Left forelimb (tissue), 1 donor: ENCODE measurements around the gene ASTN2.

ENCODE experiments used
- DNase-seq: peaks from one replicate; pipeline ENCODE4 v3.0.0-alpha.2; 2018; ENCODE audit warnings: low spot score

The ASTN2 gene

DNA sequence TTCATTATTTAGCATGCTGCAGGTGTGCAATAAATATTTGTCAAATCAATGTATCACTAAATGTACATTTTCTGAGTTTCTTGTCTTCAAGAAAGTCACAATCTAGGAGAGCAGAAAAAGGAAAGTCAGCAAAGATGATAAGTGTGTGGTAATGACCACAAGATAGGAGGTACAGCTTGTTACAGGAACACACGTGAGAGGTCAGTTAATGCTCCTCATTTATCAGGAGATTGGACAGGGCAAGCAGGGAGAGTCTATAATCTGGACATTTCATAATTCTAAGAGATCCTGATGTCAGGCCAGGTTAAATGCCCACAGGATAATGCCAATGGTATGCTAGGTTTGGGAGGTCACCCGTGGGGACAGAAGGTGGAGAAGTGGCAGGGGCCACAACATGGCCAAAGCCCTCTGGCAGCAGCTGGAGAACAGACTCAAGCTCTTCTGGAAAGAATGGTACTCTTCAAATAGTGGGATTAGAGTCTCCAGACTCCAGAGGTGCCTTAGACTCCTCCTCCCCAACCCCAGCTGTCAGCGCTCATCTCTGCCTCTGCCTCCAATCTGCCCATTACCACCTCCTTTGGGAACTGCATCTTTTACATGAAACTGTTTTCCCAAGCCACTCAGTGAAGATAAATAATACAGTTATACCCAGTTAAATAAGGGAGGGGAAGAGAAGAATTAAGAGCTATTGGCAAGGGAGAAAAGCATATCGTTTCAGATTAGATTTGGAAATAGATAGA lies 114.3 kb downstream of the ASTN2 start:
- no peak for DNase-seq

DNA sequence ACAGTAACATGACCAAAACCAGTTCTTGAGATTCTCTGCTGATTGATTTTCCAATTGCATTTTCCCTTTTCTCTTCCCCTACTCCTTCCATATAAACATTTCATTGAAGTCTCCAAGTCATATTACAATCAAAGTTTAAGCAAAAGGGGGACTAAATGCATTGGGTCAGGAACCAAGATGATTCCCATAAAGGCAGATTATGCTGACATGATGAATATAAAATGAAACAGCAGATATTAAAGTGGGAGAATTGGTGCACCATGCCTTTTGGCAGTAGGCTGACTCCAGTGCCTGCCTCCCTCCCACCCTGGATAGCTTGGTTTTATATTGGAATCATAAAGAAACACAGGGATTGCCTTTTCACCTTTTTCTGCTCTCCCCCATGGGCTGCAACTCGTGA lies 118.4 kb downstream of the ASTN2 start:
- DNase-seq, result no peak

DNA sequence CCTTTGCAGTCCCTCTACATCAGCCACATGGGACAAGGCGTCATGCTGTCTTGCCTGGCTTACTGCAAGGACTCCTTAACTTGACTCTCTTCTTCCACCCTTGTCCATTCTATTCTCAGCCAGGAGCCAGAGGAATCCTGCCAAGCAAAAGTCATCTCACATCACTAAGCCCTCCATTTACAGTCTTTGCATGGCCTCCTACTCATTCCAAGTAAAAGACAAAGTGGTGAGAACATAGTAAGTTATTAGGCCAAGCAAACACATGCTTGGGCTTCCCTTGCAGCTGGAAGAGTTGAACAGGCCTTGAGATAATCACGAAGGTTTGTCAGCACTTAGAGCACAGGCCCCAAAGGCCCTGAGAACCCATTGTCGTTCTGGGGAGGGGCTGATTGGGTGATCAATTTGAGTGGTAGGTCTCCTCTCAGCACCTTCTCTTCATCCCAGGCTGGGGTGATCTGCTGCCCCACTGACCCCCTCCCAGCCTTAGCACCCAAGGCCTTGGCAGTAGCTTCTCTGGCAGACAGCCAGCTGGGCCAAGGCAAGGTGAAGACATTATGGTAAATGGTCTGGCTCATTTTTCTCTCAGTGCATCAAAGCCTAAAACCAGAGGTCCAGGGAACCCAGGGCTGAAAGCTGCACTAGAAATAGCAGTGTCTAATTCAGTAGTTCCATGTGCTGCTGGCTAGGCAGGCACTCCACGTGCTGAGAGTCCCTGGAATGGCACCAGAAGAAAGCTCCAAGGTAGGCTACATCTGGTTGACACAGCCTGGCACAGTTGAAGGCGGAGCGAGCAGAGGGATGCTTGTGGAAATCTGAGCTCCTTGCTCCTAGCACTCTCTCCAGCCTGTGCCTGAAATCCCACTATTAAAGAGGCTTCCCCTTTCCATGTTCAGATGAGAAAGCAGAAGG lies 121.4 kb downstream of the ASTN2 start:
- no peak for DNase-seq

DNA sequence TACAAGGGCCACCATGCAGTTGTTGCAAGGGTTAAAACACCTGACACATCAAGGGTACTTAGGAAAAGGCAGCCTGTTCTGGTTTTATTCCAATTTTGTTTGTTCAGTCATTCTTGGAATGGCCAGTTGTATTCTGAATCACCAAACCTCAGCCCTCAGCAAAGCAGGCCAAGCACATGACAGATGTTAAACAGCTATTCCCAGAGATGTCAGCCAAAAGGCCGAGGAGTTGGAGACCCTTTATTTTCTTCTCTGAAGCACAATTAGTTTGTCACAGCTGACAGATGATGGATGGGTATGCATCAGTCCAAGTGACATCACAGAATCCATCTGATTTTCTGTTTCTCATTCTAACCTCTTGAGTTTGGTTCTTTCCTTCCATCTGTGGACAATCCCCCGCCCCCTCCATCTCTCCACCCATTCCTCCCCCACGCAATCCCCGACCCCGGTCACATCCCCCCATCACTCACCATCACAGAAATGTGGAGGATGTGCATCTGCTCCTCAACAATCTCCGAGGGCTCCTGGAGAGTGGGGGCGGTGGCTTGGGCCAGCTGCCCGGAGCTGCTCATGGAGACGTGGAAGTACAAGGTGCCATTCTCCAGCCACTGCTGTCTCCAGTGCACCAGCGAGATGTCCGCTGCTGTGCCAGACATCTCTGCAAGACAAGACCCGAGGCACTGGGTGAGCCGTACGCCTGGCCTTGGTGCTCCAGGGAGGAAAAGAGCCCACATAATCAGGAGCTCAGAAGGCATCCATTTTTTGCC lies 123.8 kb downstream of the ASTN2 start:
- no peak for DNase-seq

DNA sequence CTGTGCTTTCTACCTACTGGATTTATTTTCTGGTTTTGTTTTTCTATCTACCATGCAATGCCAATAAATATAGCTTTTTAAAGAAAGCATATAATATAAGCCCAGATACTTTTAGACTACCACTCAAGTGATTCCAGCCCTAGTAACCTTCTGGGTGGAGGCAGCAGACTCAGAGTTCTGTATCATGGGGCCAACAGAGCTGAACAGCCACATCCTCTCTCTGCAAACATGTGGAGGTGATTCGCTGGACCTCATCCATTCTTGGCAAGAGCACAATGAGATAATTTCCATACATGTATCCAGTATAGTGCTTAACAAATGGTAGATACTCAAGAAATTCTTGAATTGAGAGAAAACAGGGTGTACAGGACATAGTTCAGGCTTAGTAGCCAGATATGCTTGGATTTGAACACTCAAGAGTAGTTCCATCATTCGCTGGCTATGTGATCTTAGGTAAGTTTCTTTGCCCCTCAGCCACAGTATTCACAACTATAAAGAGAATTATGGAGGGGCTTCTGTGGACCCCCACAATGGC lies 124.5 kb downstream of the ASTN2 start:
- DNase-seq, result no peak

DNA sequence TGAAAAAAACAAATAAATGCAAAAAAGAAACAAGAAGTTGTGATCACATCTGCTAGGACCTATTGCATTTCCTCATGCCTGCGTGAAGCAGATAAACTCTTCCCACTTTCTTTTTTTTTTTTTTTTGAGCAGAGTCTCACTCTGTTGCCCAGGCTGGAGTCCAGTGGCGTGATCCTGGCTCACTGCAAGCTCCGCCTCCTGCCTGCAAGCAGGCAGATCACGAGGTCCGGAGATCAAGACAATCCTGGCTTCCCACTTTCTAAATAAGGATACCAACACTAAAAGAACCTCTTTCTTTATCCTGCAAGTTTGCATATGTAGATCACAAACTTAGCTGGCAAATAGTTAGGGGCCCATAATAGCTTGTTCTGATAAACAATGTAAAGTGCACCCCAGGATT lies 128.6 kb downstream of the ASTN2 start:
- DNase-seq, result no peak

DNA sequence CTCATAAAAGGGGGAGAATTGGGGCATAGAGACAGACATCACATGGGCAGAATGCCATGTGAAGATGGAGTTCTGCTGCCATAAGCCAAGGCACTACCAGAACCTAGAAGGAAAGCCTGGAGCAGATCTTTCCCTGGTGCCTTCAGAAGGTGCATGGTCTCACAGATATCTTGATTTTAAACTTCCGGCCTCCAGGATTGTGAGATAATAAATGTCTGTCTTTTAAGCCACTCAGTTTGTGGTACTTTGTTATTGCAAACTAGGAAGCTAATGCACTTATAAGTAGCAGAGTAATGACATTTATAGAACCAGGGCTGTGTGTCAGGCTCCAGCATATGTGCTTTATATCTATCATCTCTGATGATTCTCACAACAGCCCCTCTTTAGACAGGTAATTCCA lies 130.4 kb downstream of the ASTN2 start:
- DNase-seq, result no peak

DNA sequence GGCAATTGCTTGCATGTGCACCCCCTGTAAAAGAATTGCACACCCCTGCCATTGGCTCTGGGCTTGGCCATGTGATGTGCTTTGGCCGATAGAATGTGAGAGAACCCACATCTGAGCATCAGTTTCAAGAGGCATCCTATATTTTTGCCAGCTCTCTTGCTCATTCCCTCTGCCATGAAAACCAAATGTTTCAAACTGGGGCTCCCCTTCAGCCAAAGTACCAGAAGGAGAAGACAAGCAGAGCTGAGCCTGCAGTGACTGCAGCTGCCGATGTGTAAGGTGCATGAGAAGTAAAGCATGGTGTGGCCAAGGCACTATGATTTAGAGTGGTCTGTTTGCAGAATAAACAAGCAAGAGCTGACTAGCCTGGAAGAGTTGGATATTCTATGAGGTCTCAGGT lies 132.3 kb downstream of the ASTN2 start:
- no peak for DNase-seq

DNA sequence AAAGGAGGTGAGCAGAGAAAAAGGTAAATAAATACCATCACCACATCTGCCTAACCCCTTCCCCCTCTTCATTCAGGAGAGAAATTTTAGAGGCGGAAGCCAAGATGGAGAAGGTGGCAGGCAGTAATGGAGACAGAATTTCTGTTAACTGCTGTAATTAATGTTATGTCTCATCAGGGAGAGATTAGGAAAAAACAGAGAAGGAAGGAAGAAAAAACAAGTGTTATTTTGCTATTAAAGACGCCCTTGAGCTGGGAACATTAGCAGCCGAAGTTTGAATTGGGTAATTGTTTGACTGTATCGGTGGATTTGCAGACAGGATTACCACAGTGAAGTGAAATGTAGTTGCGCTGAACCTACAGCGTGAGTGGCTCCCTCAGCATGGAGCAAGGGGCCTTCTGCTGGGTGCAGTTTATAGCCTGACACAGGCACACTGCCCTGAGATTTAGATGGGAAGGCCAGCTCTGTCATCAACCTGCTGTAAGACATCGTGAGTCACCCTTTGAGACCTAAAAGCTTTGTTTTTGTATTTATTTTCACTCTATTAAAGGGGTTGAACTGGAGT lies 136.3 kb downstream of the ASTN2 start:
- DNase-seq, result no peak

DNA sequence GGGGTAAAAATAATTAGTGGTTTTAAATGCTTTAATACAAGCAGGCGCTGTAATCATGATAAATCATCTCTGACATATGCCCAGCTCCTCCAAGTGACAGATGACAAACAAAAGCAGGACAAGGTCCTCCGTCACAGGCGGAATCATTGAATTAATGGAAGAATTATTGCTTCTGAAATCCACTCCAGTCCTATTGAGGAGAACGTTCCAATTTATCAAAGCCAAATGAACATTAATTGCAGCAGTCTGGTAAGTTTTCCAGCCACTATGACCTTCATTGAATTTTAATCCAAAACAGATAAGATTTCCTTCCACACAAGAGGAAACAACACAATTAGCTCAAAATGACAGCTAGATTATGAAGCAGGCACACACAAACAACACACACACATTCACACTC lies 136.8 kb downstream of the ASTN2 start:
- DNase-seq, result no peak

DNA sequence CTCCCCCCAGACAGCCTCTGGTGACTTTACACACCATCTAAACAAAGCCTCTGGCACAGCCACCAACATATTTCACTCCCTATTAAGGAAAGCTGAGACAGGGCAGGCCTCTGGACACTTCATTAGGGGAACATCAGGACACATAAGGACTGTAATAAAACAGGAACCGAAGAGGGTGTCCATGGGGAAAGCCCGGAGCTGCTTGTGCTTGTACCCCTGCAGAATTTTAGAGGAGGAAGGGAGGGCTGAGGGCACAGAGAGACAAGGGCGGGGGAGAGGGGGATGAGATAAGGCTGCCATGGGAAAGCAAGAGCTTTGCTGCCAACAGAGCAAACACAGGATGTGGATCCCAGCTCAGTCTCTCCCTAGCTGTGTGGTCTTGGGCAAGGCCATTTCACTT lies 138.4 kb downstream of the ASTN2 start:
- no peak for DNase-seq

DNA sequence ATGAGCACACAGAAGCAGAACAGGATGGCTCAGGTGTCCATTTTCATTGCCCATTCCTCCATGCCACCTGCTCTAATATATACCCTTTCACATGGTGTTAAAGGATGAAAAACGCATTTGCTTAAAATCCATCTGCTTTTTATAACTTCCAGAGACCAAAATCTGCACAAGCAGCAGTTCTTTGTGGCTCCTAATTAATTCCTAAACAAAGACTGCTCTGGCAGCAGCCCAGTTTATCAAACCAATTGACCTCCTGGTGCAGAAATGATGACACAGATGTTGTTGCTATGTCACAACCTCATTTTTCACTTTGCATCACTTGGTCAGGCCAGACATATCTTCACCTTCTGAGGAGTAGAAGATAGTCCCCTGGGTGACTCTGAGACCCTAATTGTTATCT lies 141.2 kb downstream of the ASTN2 start:
- DNase-seq, result no peak

DNA sequence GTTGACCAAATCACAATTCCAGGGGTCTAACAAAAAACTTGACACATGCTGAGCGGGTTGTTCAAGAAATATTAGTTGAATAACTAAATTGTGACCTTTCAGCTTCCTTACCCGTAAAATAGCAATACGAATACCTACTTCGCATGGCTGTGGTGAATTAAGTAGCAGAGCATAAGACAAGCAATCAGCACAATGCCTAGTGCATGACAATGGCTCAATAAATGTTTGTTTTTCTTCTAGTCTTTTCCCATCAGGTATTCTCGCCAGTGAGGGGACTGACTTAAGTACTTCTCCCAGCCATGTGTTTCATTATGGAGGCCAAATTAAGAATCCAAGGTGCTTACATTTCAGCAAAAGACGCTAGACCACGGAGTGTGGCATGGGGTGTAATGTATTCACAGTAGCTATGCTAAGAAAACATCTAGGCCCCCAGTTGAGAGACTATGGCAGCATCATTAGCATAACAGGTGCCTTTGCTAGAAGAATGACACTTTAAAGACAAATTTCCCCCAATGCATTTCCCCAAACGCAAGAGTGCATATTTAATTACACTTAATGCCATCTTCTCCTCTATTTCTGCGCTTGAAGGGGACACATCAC lies 145.9 kb downstream of the ASTN2 start:
- no peak for DNase-seq

DNA sequence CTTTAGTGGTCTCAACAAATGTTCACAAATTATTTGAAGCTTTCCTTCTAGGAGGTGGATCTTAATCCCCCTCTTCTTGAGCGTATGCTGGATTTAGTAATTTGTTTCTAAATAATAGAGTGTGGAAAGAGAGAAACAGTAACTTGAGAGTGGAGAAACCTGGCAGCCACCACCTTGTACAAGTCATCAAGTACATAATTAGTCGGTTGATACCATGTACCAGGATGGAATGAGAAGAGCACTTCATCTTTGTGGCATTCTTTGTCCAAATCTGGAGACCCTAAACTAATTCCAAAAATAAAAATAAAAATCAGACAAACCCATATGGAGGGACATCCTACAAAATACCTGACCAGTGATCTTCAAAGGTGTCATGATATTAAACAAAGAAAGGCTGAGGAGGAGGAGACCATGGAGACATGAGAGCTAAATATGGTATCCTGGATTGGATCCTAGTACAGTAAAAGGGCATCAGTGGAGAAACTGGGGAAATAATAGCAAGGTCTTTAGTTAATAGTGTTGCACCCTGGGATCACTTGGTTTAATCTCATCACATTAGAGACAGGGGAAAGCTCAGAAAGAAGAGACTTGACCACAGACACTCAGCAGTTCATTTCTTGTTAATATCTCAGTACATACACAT lies 147.9 kb downstream of the ASTN2 start:
- no peak for DNase-seq

DNA sequence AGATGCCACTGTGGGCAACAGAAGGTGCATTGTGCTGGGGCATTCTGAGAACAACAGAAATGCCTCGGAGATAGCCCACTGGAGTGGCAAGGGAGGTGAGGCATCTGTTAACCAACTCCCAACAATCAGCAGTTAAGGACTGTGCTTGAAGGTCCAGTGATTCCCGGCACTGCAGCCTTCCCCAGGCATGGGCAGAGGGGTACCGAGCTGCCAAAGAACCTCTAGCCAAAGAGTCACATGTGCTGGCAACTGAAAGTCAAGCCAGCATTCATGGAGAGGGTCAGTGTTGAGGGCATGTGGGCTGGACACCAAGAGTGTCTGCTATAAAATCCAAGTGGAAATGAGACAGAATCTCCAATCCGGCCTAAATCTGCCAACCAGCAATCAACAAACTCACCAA lies 149.6 kb downstream of the ASTN2 start:
- DNase-seq, result no peak

DNA sequence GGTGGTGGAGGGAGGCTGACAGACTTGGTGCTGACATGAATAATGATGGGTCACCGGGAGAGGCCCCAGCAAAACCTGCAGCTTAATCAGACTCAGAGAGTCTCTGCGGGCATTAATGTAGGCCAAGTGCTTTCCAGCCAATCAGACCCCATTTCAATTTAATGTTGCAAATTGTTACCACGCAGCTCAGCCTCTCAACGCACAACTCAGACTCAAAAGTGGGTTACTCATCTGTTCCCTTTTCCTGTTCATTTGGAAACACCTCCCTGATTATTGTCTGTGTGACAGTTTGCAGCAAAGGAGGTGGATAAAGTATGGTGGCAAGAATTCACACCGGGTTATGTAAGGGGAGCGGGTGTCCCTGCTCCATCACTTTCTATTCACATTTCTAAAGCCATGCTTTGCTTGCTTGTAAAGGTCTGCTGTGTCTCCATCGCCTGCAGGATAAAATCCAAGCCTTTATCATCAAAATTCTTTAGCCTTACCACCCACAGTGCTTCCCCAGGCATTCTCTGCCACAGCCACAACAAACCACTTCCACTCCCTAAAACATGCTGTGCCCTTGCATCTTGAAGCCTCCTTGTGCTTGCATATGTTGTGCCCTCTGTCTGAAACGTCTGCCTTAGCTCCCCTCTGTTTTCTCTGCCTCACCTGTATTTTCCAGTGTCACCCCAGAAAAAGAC lies 156.5 kb downstream of the ASTN2 start:
- DNase-seq, result no peak

DNA sequence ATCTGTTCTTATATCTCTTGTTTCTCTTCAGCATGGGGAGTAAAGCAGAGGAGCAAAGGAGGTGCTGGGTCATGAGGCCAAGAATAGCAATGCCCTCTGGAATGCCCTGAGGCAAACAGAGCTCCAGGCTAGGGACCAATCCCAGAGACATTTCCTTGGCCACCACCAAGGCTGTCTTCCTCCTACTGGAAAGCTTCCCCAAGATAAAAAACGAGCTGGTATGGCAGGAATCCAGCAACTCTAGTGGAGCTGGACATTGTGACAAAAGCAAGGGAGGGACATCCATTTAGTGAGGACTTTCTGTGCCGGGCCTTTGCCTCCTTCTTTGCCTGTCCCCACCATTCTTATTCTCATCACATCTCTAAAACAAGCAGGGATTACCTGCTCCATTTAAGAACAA lies 161.6 kb downstream of the ASTN2 start:
- no peak for DNase-seq

DNA sequence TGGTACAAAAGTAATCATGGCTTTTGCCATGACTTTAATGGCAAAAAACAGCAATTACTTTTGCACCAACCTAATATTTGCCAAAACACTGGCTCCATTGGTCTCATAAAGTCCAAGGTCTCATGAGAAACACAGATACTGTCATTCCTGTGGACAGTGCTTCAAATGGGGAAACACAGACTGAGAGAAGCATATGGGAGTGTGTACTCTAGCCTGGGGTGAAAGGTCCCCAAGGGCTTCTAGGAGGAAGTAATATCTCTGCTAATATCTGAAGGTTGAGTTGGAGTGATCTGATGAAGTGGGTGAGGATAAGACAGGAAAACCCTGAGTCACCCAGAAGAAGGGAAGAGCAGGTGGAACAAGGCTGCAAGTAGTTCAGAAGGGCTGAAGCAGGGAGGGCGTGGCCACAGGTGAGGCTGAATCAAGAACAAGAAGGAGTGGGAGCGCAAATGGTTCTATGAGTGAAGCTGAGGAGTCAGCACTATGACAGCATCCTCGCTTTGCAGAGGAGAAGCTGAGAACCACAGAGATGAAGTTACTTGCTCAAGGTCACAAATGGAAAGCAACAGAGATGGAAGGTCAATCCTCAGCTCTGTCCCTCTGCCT lies 164.1 kb downstream of the ASTN2 start:
- no peak for DNase-seq

DNA sequence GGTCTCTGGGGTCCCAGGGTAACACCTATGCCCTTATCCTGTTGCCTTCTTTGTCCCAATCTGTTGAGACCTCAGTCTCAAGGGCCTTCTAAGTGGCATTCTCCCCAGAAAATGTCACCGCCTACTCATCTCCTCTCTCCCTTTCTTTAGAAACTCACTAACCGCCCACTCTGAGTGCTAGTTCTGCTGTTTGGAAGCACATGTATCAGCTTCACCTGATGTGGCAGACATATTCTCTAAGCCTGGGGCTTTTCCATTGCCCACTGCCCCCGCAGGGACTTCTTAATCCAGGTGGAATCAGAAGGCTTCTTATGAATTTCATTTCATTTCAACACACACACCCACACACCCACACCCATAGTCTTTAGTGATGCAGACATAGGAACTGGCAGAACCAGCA lies 165.1 kb downstream of the ASTN2 start:
- DNase-seq, result no peak

DNA sequence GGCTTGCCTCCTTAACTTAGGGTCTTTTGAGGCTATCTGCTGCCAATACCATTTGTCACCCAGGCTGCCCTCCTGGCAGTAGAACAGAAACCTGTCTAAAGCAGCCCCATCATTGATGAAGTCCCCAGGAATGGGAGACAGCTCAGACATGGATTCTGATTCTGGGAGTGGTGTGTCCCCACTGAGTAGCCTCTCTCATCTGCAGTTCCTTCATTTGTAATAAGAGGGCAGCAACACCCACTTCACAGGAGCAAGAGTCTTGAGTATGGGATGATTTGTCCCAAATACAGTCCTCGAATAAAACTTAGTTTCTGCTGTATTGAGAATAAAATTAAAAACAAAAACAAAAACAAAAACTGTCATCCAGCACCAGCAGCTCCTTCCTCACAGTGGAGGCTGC lies 167.6 kb downstream of the ASTN2 start:
- no peak for DNase-seq
